Upper lobe of right lung (tissue), 1 donor: ENCODE measurements around the gene NACA. TPM values are rescaled to one million over a fixed set of nuclear protein-coding genes. Genes with fewer than 3 reads are reported as not detected.
A peak's percentile ranks its signal among the peaks of the same experiment; 100 is the strongest.

Experiments used
- ATAC-seq: fragments of 200-7000 bp; cut with Tn5 transposase; one replicate; pipeline ENCODE4 v1.9.1; 2020; ENCODE audit warnings: mild to moderate bottlenecking, moderate library complexity
- DNase-seq: peaks from one replicate; pipeline ENCODE4 v3.0.0-alpha.2; 2020
- H3K27ac ChIP-seq: fragments of 200-600 bp; one replicate; pipeline ENCODE4 v1.8.0; 2022
- H3K27me3 ChIP-seq: fragments of 200-600 bp; one replicate; pipeline ENCODE4 v1.8.0; 2022; ENCODE audit warnings: mild to moderate bottlenecking
- H3K36me3 ChIP-seq: fragments of 200-600 bp; one replicate; pipeline ENCODE4 v1.8.0; 2022
- H3K4me1 ChIP-seq: fragments of 200-600 bp; one replicate; pipeline ENCODE4 v1.8.0; 2022
- H3K4me3 ChIP-seq: fragments of 200-600 bp; one replicate; pipeline ENCODE4 v1.8.0; 2022; ENCODE audit warnings: mild to moderate bottlenecking
- H3K9me3 ChIP-seq: fragments of 200-600 bp; one replicate; pipeline ENCODE4 v1.8.0; 2022
- CTCF ChIP-seq: fragments of 200-600 bp; IDR thresholded peaks from one replicate; pipeline ENCODE4 v1.8.0; 2022; ENCODE audit warnings: antibody characterized with exemption
- intact Hi-C: fragments of 100-400 bp; cut with DNase I; formaldehyde crosslinking; loops from one replicate; pipeline ENCODE4 v1.11.0; 2022
- total RNA-seq: library from RNA; stranded (reverse); fragmentation: NEBNext Ultra II Directional; extraction: Animal tissue kit (Norgen Biotek cat#: 25700); gene quantifications from one replicate; pipeline ENCODE4 v1.2.1, GENCODE V29; 2021
- donor health status: DM: no; HTN: yes; CAD: no; lungs with severe emphysema.

NACA gene
- total RNA-seq, 1 donor from 2014 or later, result 665 TPM

GRCh38 chr12:56718636-56719035, 6.5 kb downstream of the NACA start:
- no peak for ATAC-seq

GRCh38 chr12:56718149-56718548, 7.0 kb downstream of the NACA start:
- H3K36me3 ChIP-seq, result peaks cover 56% of the 10 kb centered on the region
- no peak for ATAC-seq
- H3K27ac ChIP-seq, result no peak overlapping the region
- H3K4me3 ChIP-seq, result no peak overlapping the region
- intact Hi-C loops, result no loop called here
- H3K27me3 ChIP-seq, result no peaks in the 10 kb centered on the region
- no peak for TF ChIP-seq CTCF
- no peaks in the 10 kb centered on the region for H3K9me3 ChIP-seq
- peak; percentile 21 for DNase-seq
- peaks cover 45% of the 10 kb centered on the region for H3K4me1 ChIP-seq

More at GRCh38 chr12:56718636-56719035, 6.5 kb downstream of the NACA start:
- DNase-seq, result peak; percentile 28
- Histone ChIP-seq H3K27ac (no peak overlapping the region), H3K4me1 (peaks cover 50% of the 10 kb centered on the region), H3K9me3 (no peaks in the 10 kb centered on the region), H3K36me3 (peaks cover 52% of the 10 kb centered on the region), H3K27me3 (no peaks in the 10 kb centered on the region), H3K4me3 (no peak overlapping the region)
- TF ChIP-seq CTCF, result no peak
- intact Hi-C loops, result no loop called here

GRCh38 chr12:56716933-56717880, 7.9 kb downstream of the NACA start:
- Histone ChIP-seq H3K4me1 (peaks cover 36% of the 10 kb centered on the region), H3K27ac (no peak overlapping the region), H3K27me3 (no peaks in the 10 kb centered on the region), H3K9me3 (no peaks in the 10 kb centered on the region), H3K36me3 (peaks cover 66% of the 10 kb centered on the region), H3K4me3 (no peak overlapping the region)
- peak; percentile 25 for DNase-seq
- intact Hi-C loops, result no loop called here
- TF ChIP-seq CTCF, result no peak
- ATAC-seq, result no peak

- intact Hi-C loops, result no loop called here
- no peaks in the 10 kb centered on the region for H3K27me3 ChIP-seq
- H3K9me3 ChIP-seq, result no peaks in the 10 kb centered on the region
- DNase-seq (peak; percentile 15), ATAC-seq (no peak)
- peaks cover 70% of the 10 kb centered on the region for H3K36me3 ChIP-seq
- no peak overlapping the region for H3K27ac ChIP-seq
- peaks cover 29% of the 10 kb centered on the region for H3K4me1 ChIP-seq
- TF ChIP-seq CTCF, result no peak
- no peak overlapping the region for H3K4me3 ChIP-seq
Observed at GRCh38 chr12:56716458-56716857, 8.6 kb downstream of the NACA start.

GRCh38 chr12:56715798-56716197, 9.3 kb downstream of the NACA start:
- no peak for TF ChIP-seq CTCF
- ATAC-seq, result no peak
- peak; percentile 37 for DNase-seq
- Histone ChIP-seq H3K4me1 (peaks cover 22% of the 10 kb centered on the region), H3K4me3 (no peak overlapping the region), H3K27ac (no peak overlapping the region), H3K36me3 (peaks cover 69% of the 10 kb centered on the region), H3K9me3 (no peaks in the 10 kb centered on the region), H3K27me3 (no peaks in the 10 kb centered on the region)
- intact Hi-C loops, result no loop called here
